Mesothelial cell of epicardium (in vitro differentiated cells): ENCODE data around the gene DNAH17. TPM values are rescaled to one million over a fixed set of nuclear protein-coding genes. Genes with fewer than 3 reads are reported as not detected.
"Not testable (repeated sequence)": the region's sequence is repeated elsewhere in the genome, so short reads cannot be mapped to it uniquely, and the experiment has no call there.

Experiments used
- DNase-seq, 2 experiments: peaks; one replicate each; pipeline ENCODE4 v3.0.0; 2021; ENCODE audit warnings: low spot score in 2 of 2; ENCODE audit not compliant: unreplicated experiment in 2 of 2
- H3K27ac Mint-ChIP-seq: 2 replicates; pipeline ENCODE4 v1.8.0; 2021; ENCODE audit warnings: mixed read lengths
- H3K27me3 Mint-ChIP-seq: 2 replicates; pipeline ENCODE4 v1.8.0; 2021; ENCODE audit warnings: low read depth, mixed read lengths
- H3K36me3 Mint-ChIP-seq: 2 replicates; pipeline ENCODE4 v1.8.0; 2021; ENCODE audit warnings: mixed read lengths
- H3K4me1 Mint-ChIP-seq: 2 replicates; pipeline ENCODE4 v1.8.0; 2021; ENCODE audit warnings: mixed read lengths
- H3K4me3 Mint-ChIP-seq: 2 replicates; pipeline ENCODE4 v1.8.0; 2021; ENCODE audit warnings: mild to moderate bottlenecking, moderate library complexity, mixed read lengths
- H3K9me3 Mint-ChIP-seq: 2 replicates; pipeline ENCODE4 v1.8.0; 2021; ENCODE audit warnings: mixed read lengths
- total RNA-seq: library from RNA; stranded (reverse); gene quantifications from 3 replicates; pipeline ENCODE4 v1.2.1, GENCODE V29; 2021
- TF ChIP-seq, protein P1 (sequence below): fragments of 200-600 bp; sonication (generic); IDR thresholded peaks from one replicate; pipeline ENCODE4 v1.5.0; 2021; ENCODE audit warnings: antibody characterized with exemption; ENCODE audit not compliant: unreplicated experiment

DNAH17 gene
- total RNA-seq, 1 donor from 2014 or later, result 0.87 TPM

DNA sequence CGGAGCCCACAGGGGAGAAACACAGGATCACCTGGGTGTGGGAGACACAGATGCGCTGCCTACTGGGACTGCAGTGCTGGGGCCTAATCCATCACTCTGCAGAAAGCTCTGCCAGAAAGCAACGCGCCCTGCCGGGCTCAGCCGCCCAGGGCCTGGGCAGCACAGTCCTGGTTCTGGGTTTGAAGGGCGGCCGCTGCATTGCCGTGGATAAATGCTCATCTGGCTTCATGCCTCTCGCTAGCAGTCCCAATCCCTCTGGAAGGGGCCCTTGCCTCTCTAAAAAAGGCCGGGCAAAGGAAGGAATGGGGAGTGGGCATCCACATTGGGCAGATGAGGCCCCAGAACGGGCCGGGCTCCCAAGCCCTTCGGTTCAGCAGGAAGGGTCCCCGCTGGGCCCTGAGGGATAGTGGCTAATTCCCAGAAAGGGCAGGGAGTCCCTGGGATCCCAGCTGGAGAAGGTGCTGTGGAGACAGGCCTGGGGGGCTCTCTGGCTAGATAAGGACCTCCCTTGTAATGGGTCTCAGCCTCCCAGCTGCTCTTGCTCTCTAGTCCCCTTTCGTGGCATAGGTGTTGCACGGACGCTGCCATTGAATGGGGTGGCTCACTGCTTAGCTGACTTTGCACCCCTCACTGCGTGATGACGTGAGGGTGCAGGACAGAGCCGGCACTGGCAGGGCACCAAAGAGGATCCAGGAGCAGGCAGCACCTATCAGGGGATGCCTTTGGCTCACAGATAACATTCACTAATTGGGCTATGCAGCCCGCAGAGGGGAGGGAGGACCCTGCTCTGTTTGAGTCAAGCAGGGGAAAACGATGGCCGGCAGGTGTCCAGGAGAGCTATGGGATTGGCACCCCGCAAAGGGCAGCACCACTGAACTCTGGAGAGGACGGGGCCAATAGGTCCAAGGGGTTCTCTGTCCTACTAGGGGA is 110.1 kb downstream of the DNAH17 start:
- Mint-ChIP-seq H3K4me1 (no peaks in the 10 kb centered on the region), H3K27me3 (no peaks in the 10 kb centered on the region), H3K36me3 (no peaks in the 10 kb centered on the region), H3K27ac (no peak overlapping the region), H3K9me3 (peaks cover 7% of the 10 kb centered on the region), H3K4me3 (no peak overlapping the region)
- TF ChIP-seq, protein P1, sequence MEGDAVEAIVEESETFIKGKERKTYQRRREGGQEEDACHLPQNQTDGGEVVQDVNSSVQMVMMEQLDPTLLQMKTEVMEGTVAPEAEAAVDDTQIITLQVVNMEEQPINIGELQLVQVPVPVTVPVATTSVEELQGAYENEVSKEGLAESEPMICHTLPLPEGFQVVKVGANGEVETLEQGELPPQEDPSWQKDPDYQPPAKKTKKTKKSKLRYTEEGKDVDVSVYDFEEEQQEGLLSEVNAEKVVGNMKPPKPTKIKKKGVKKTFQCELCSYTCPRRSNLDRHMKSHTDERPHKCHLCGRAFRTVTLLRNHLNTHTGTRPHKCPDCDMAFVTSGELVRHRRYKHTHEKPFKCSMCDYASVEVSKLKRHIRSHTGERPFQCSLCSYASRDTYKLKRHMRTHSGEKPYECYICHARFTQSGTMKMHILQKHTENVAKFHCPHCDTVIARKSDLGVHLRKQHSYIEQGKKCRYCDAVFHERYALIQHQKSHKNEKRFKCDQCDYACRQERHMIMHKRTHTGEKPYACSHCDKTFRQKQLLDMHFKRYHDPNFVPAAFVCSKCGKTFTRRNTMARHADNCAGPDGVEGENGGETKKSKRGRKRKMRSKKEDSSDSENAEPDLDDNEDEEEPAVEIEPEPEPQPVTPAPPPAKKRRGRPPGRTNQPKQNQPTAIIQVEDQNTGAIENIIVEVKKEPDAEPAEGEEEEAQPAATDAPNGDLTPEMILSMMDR, result no peak
- DNase-seq, result no peak

DNA sequence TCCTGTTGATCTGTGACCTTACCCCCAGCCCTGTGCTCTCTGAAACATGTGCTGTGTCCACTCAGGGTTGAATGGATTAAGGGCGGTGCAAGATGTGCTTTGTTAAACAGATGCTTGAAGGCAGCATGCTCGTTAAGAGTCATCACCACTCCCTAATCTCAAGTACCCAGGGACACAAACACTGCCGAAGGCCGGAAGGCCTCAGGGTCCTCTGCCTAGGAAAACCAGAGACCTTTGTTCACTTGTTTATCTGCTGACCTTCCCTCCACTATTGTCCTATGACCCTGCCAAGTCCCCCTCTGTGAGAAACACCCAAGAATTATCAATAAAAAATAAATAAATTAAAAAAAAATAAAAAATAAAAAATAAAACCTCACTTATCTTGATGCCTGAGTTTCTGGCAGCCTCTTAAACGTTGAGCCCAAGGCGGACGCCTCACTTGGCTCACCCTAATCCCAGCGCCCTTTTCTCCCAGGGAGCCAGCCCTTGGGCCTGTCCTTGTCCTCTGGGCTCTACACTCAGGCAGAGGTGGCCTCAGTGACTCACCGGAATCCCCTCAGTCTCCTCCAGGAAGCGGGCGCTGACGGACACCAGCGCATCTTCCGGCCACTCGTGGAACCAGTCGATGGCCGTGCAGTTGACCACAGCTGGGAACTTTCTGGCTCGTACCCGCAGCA is 110.9 kb downstream of the DNAH17 start:
- not testable (repeated sequence) for DNase-seq, H3K4me1 Mint-ChIP-seq, H3K4me3 Mint-ChIP-seq, H3K27me3 Mint-ChIP-seq, H3K36me3 Mint-ChIP-seq, H3K27ac Mint-ChIP-seq, H3K9me3 Mint-ChIP-seq

DNA sequence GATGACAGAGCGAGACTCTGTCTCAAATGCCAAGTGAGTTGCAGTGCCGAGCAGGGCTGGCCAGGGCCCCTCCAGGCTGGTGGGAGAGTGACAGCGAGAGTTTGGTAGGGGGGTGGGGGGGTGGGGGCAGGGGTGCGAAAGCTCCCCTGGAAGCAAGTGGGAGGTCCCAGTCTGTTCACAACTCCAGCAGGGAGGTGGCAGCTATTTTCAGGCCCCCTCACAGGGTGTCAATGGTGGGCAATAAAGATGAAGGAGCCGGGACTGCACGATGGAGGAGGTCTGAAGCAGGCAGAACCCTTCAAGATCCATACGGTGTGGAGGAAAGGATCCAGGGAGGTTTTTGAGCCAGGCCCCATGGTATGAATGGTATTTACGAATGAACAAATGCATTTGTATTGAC is 115.0 kb downstream of the DNAH17 start:
- DNase-seq, result no peak
- no peaks in the 10 kb centered on the region for H3K4me1 Mint-ChIP-seq
- H3K4me3 Mint-ChIP-seq, result no peak overlapping the region
- H3K27ac Mint-ChIP-seq, result no peak overlapping the region
- no peaks in the 10 kb centered on the region for H3K27me3 Mint-ChIP-seq
- H3K36me3 Mint-ChIP-seq, result no peaks in the 10 kb centered on the region
- TF ChIP-seq, protein P1, result no peak
- peaks cover 4% of the 10 kb centered on the region for H3K9me3 Mint-ChIP-seq

DNA sequence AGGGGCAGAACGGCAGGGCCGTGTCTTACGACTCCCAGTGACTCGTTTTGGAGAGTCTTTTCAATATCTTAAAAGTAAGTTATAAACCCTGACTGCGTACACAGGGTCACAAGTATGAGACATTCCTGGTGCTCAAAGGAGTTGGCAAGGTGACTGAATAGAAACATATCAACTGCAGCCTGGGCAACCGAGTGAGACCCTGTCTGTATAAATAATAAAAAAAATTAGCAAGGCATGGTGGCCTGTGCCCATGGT is 115.5 kb downstream of the DNAH17 start:
- Mint-ChIP-seq H3K27me3 (no peaks in the 10 kb centered on the region), H3K9me3 (peaks cover 4% of the 10 kb centered on the region), H3K27ac (no peak overlapping the region), H3K4me1 (no peaks in the 10 kb centered on the region), H3K36me3 (no peaks in the 10 kb centered on the region), H3K4me3 (no peak overlapping the region)
- no peak for DNase-seq
- TF ChIP-seq, protein P1, result no peak

DNA sequence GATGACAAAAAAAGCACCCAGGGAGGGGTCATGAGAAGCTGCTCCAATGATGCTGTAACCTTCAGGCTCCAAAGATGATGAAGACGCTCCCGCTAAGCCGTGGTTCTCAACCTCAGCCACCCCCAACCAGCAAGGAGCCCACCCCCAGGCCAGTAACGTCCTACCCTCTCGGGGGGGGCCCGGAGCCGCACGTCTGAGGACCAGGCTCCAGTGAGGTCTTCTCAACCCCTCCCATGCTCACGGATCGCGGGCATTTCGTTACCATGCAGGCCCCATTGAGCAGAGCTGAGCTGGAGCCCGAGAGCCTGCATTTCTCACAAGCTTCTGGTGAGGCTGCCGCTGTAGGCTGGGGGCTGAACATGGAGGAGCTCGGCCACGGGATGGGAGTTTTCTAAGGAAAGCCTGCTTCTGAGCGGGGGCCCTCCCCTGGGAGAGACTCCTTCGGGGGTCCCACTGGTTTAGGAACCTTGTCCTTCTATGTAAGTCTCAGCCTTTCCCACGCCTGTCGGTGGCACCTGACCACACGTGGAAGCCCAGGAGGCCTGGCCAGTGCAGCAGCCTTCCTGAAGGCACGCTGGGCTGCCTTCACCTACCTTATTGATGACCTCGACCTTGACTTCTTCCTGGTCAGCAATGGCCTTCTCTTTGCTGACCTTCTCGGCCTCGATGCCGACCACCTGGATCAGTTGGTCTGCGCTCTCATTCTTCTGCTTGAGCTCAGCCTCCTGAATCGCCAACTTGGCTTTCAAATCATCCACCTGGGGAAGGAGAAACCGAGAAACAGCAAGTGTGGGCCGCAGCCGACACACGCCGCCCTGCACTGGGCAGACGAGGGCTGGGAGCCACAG is 116.0 kb downstream of the DNAH17 start:
- DNase-seq, result no peak
- H3K4me1 Mint-ChIP-seq, result no peaks in the 10 kb centered on the region
- TF ChIP-seq, protein P1, result no peak
- H3K4me3 Mint-ChIP-seq, result no peak overlapping the region
- H3K9me3 Mint-ChIP-seq, result peaks cover 4% of the 10 kb centered on the region
- no peaks in the 10 kb centered on the region for H3K27me3 Mint-ChIP-seq
- H3K36me3 Mint-ChIP-seq, result no peaks in the 10 kb centered on the region
- no peak overlapping the region for H3K27ac Mint-ChIP-seq
